GM19025 (cell line): Measurements from ENCODE around the gene SLC46A3.
"Not testable (repeated sequence)": the region's sequence is repeated elsewhere in the genome, so short reads cannot be mapped to it uniquely, and the experiment has no call there.

Experiments
- ATAC-seq: cut with Tn5 transposase; IDR thresholded peaks from one replicate; pipeline ENCODE4 v1.9.1; 2021; ENCODE audit warnings: mild to moderate bottlenecking, low read depth, moderate library complexity; ENCODE audit not compliant: unreplicated experiment

Gene SLC46A3

GRCh38 chr13:28685114-28685513, 33.7 kb downstream of the SLC46A3 start:
- no peak for ATAC-seq

GRCh38 chr13:28684257-28684656, 34.5 kb downstream of the SLC46A3 start:
- no peak for ATAC-seq

- not testable (repeated sequence) for ATAC-seq
Measured at GRCh38 chr13:28683169-28683568, 35.6 kb downstream of the SLC46A3 start.

- ATAC-seq = no peak
Measured at GRCh38 chr13:28680541-28680940, 38.2 kb downstream of the SLC46A3 start.

- ATAC-seq = no peak
Measured at GRCh38 chr13:28679628-28680027, 39.1 kb downstream of the SLC46A3 start.

GRCh38 chr13:28678809-28679208, 40.0 kb downstream of the SLC46A3 start:
- no peak for ATAC-seq

GRCh38 chr13:28671126-28671792, 47.5 kb downstream of the SLC46A3 start:
- ATAC-seq = no peak

- no peak for ATAC-seq
Measured at GRCh38 chr13:28666897-28667488, 51.8 kb downstream of the SLC46A3 start.

- ATAC-seq = peak; percentile 17
Measured at GRCh38 chr13:28659621-28659970, 59.2 kb downstream of the SLC46A3 start.

GRCh38 chr13:28658796-28659620, 59.8 kb downstream of the SLC46A3 start, which contains the start of gene POMP:
TSS of gene POMP (plus strand) at chr13:28659130. CDS start at chr13:28659185, 55 bp downstream.
- ATAC-seq = peak; percentile 89

- ATAC-seq = peak; percentile 9
Measured at GRCh38 chr13:28658539-28658795, 60.3 kb downstream of the SLC46A3 start.

GRCh38 chr13:28657784-28658538, 60.8 kb downstream of the SLC46A3 start:
- no peak for ATAC-seq

GRCh38 chr13:28655561-28655960, 63.2 kb downstream of the SLC46A3 start:
- ATAC-seq = no peak

- no peak for ATAC-seq
Measured at GRCh38 chr13:28654276-28654675, 64.5 kb downstream of the SLC46A3 start.

- ATAC-seq = no peak
Measured at GRCh38 chr13:28653111-28653510, 65.7 kb downstream of the SLC46A3 start.

- ATAC-seq = no peak
Measured at GRCh38 chr13:28651810-28652401, 66.9 kb downstream of the SLC46A3 start.

GRCh38 chr13:28650284-28650683, 68.5 kb downstream of the SLC46A3 start:
- ATAC-seq = no peak
